Hepatocyte (in vitro differentiated cells): Measurements from ENCODE around the gene ANKRD40. TPM values are rescaled to one million over a fixed set of nuclear protein-coding genes. Genes with fewer than 3 reads are reported as not detected.

Experiments
- DNase-seq: peaks from one replicate; pipeline ENCODE4 v3.0.0-alpha.2; 2016; ENCODE audit warnings: low spot score
- H2AFZ ChIP-seq: fragments of 200-600 bp; sonication (generic); 2 replicates; pipeline ENCODE4 v1.6.0; 2016; ENCODE audit warnings: antibody characterized with exemption, mild to moderate bottlenecking
- H3K27ac ChIP-seq: fragments of 200-600 bp; sonication (generic); 2 replicates; pipeline ENCODE4 v1.5.1; 2016; ENCODE audit warnings: mild to moderate bottlenecking
- H3K27me3 ChIP-seq: fragments of 200-600 bp; sonication (generic); 2 replicates; pipeline ENCODE4 v1.6.1; 2016
- H3K36me3 ChIP-seq: fragments of 200-600 bp; sonication (generic); replicated peaks from 2 replicates; pipeline ENCODE4 v1.5.1; 2016; ENCODE audit warnings: low read depth; ENCODE audit not compliant: insufficient read depth
- H3K4me1 ChIP-seq: fragments of 200-600 bp; sonication (generic); 2 replicates; pipeline ENCODE4 v1.5.1; 2016; ENCODE audit warnings: mild to moderate bottlenecking, moderate library complexity; ENCODE audit not compliant: insufficient read depth
- H3K4me2 ChIP-seq: fragments of 200-600 bp; sonication (generic); 2 replicates; pipeline ENCODE4 v1.6.0; 2016
- H3K4me3 ChIP-seq: fragments of 200-600 bp; sonication (generic); 2 replicates; pipeline ENCODE4 v1.5.1; 2016; ENCODE audit warnings: mild to moderate bottlenecking
- H3K79me2 ChIP-seq: fragments of 200-600 bp; sonication (generic); 2 replicates; pipeline ENCODE4 v1.6.0; 2017; ENCODE audit warnings: mild to moderate bottlenecking
- H3K9me2 ChIP-seq: fragments of 200-600 bp; sonication (generic); replicated peaks from 2 replicates; pipeline ENCODE4 v1.6.0; 2017; ENCODE audit warnings: mild to moderate bottlenecking; ENCODE audit not compliant: insufficient read depth
- H3K9me3 ChIP-seq: fragments of 200-600 bp; sonication (generic); 2 replicates; pipeline ENCODE4 v1.5.1; 2016; ENCODE audit warnings: low read depth, mild to moderate bottlenecking
- H4K20me1 ChIP-seq: fragments of 200-600 bp; sonication (generic); 2 replicates; pipeline ENCODE4 v1.6.0; 2016; ENCODE audit warnings: mild to moderate bottlenecking; ENCODE audit not compliant: insufficient read depth, poor library complexity, severe bottlenecking
- CTCF ChIP-seq: fragments of 200-600 bp; sonication (generic); IDR thresholded peaks from 2 replicates; pipeline ENCODE4 v1.5.1; 2016; ENCODE audit warnings: antibody characterized with exemption, mild to moderate bottlenecking; ENCODE audit not compliant: poor library complexity
- EZH2 ChIP-seq: fragments of 200-600 bp; sonication (generic); IDR thresholded peaks from 2 replicates; pipeline ENCODE4 v1.6.1; 2016; ENCODE audit warnings: antibody characterized with exemption, mild to moderate bottlenecking, borderline replicate concordance
- EZH2phosphoT487 ChIP-seq: fragments of 200-600 bp; sonication (generic); IDR thresholded peaks from one replicate; pipeline ENCODE4 v1.6.1; 2018; ENCODE audit warnings: antibody characterized with exemption, mild to moderate bottlenecking, low read depth, moderate library complexity; ENCODE audit not compliant: unreplicated experiment, severe bottlenecking
- WGBS: methylation state at CpG from one replicate; pipeline ENCODE4 v1.1.6; 2016; ENCODE audit warnings: low lambda C conversion rate; ENCODE audit errors: missing lambda C conversion rate; 5-methylcytosine and 5-hydroxymethylcytosine counted together
- polyA plus RNA-seq: library from polyadenylated mRNA; unstranded; fragments of >200 nt; fragmentation: Nextera tagmentation; extraction: Ambion mirVana; gene quantifications from 2 replicates; pipeline ENCODE4 v1.2.1, GENCODE V29; 2016
- total RNA-seq: library from RNA; depleted of rRNA; stranded (reverse); fragments of >200 nt; gene quantifications from 2 replicates; pipeline ENCODE4 v1.2.3, GENCODE V29; 2014

Gene ANKRD40
- total and polyA plus RNA-seq, 2 experiments from 2014 or later = 10.3 to 28.1 TPM

- Histone ChIP-seq H2AFZ (no peak overlapping the region), H3K4me3 (no peak overlapping the region), H3K9me3 (no peaks in the 10 kb centered on the region), H3K4me1 (peaks cover 13% of the 10 kb centered on the region), H4K20me1 (no peaks in the 10 kb centered on the region), H3K9me2 (no peaks in the 10 kb centered on the region), H3K27me3 (no peaks in the 10 kb centered on the region), H3K79me2 (peaks cover 24% of the 10 kb centered on the region), H3K27ac (no peak overlapping the region), H3K4me2 (no peak overlapping the region), H3K36me3 (peaks cover 5% of the 10 kb centered on the region)
- TF ChIP-seq EZH2 (no peak), CTCF (peak; percentile 32)
- WGBS = 66% methylated on average over 3 of the region's 3 CpGs
- DNase-seq = no peak
Measured at GRCh38 chr17:50697663-50698272, 9.9 kb downstream of the ANKRD40 start.

GRCh38 chr17:50697062-50697461 is 10.7 kb downstream of the ANKRD40 start:
- Histone ChIP-seq H3K36me3 (peaks cover 5% of the 10 kb centered on the region), H3K4me1 (peaks cover 17% of the 10 kb centered on the region), H3K4me2 (no peak overlapping the region), H3K79me2 (peaks cover 17% of the 10 kb centered on the region), H4K20me1 (no peaks in the 10 kb centered on the region), H3K4me3 (no peak overlapping the region), H3K9me3 (no peaks in the 10 kb centered on the region), H3K27me3 (no peaks in the 10 kb centered on the region), H3K9me2 (no peaks in the 10 kb centered on the region), H2AFZ (no peak overlapping the region), H3K27ac (no peak overlapping the region)
- no peak for TF ChIP-seq CTCF
- no peak for TF ChIP-seq EZH2
- TF ChIP-seq EZH2phosphoT487 = no peak
- DNase-seq = no peak
- 91% methylated on average over 3 of the region's 3 CpGs for WGBS

DNA sequence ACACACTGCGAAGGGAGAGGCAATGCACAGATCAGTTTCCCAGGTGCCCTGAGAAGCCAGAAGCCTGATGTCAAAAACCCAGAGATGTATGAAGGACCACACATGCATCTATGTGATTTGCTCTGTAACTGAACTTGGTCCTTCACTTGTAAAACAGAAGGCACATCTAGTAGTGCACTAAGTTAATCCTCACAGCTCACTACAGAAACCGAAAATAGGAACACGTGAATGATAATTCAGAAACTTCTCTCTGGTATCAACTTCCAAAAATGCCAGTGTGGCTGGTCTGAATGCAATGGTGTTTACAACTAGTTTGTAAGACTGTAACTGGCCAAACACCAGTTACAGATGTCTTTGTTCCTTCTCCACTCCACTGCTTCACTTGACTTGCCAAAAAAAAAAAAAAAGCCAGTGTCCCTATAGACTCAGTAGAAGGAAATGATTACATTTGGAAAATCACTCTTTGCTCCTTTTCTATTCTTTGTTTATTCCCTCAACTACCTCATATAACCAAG is 11.3 kb downstream of the ANKRD40 start:
- Histone ChIP-seq H3K79me2 (peaks cover 11% of the 10 kb centered on the region), H3K27me3 (no peaks in the 10 kb centered on the region), H3K9me2 (no peaks in the 10 kb centered on the region), H3K27ac (no peak overlapping the region), H2AFZ (no peak overlapping the region), H3K4me2 (no peak overlapping the region), H3K4me1 (peaks cover 23% of the 10 kb centered on the region), H3K9me3 (no peaks in the 10 kb centered on the region), H3K36me3 (peaks cover 5% of the 10 kb centered on the region), H4K20me1 (no peaks in the 10 kb centered on the region), H3K4me3 (no peak overlapping the region)
- WGBS = 89% methylated on average over 3 of the region's 3 CpGs
- no peak for TF ChIP-seq CTCF
- TF ChIP-seq EZH2phosphoT487 = no peak
- no peak for TF ChIP-seq EZH2
- no peak for DNase-seq
